ENCODE measurements around the gene NFILZ.
A peak's percentile ranks its signal among the peaks of the same experiment; 100 is the strongest.
"Not testable (repeated sequence)": the region's sequence is repeated elsewhere in the genome, so short reads cannot be mapped to it uniquely, and the experiment has no call there.

NFILZ gene

DNA sequence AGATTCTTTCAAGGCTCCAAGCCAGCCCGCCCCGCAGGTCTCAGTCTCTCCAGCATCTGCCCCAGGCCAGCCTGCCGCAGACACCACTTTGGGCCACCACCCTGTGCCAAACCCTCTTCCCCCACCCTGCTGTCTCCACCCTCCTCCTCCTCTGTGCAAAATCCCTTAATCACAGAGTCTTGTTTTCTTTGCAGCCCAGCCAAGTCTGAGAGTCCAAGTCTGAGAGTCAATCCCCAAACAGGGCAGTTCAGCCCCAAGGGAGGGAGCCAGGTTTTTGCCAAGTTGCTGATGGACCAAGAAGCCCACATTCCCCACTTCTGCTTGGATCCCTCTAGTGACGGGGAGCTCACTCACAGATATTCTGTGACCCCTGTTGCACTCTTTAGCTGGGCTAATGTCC, 23.0 kb upstream of the NFILZ start:
- ATAC-seq (no peak), DNase-seq (no peak)
- Mint-ChIP-seq H3K36me3 (ENCODE audit: low read depth) (peaks cover 6% of the 10 kb centered on the region), H3K27ac (no peak overlapping the region), H3K9me3 (no peaks in the 10 kb centered on the region), H3K4me1 (peaks cover 23% of the 10 kb centered on the region), H3K4me3 (no peak overlapping the region), H3K27me3 (peaks cover 9% of the 10 kb centered on the region)

DNA sequence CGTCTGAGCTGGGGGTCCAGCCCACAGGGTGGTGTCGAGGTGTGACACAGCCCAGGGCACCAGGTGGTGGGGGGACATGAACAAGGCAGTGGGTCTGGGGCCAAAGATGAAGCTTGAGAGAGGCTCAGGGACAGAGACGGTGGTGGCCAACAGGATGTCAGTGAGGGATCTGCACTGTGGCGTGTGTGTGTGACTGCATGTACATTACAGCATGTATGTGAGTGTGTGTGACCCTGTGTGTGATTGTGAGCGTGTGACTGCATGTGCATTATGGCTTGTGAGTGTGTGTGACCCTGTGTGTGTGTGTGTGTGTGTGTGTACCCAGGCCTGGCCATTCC, 21.5 kb upstream of the NFILZ start:
- no peak for ATAC-seq
- Mint-ChIP-seq H3K4me1 (peaks cover 29% of the 10 kb centered on the region), H3K9me3 (no peaks in the 10 kb centered on the region), H3K36me3 (ENCODE audit: low read depth) (peaks cover 6% of the 10 kb centered on the region), H3K27me3 (peaks cover 9% of the 10 kb centered on the region), H3K4me3 (peak overlapping the region; percentile 77), H3K27ac (peak overlapping the region; percentile 78)
- DNase-seq = no peak

DNA sequence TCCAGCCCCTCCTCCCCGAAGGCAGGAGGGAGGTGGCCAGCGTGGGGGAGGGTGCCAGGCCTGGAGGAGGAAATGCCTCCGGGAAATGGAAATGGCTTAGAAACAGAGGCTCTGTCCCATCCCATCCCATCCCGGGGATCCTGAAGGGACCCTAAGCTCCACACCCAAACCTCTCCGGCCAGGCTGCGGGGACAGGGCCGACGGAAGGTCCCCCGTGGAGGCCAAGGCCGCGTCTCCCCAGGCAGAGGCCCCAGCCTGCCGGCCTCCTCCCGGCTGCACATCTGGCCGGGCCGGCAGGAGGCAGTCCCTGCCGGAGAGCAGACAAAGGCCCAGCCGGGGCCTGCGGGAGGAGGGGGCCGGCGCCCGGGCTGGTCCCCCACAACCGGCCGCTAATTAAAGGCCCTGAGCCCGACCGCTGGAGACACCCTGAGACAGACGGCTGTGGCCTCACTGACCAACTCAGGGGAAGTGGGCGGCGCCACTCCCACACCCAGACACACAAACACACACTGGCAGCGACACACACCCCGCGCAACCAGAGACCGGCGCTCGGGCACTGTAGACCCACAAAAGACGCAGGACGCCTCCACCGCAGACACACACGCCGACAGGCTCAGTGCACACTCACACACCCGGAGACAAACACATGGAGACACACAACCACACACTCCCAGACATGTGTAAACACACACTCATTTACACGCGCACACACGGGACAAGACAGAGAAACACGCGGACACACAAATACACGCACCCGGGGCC, 21.0 kb upstream of the NFILZ start:
- no peaks in the 10 kb centered on the region for H3K9me3 Mint-ChIP-seq
- DNase-seq (peak; percentile 46), ATAC-seq (peak; percentile 6)
- H3K4me1 Mint-ChIP-seq = peaks cover 29% of the 10 kb centered on the region
- H3K27me3 Mint-ChIP-seq = peaks cover 9% of the 10 kb centered on the region
- peak overlapping the region; percentile 86 for H3K4me3 Mint-ChIP-seq
- peaks cover 6% of the 10 kb centered on the region for H3K36me3 Mint-ChIP-seq (ENCODE audit: low read depth)
- peak overlapping the region; percentile 52 for H3K27ac Mint-ChIP-seq

DNA sequence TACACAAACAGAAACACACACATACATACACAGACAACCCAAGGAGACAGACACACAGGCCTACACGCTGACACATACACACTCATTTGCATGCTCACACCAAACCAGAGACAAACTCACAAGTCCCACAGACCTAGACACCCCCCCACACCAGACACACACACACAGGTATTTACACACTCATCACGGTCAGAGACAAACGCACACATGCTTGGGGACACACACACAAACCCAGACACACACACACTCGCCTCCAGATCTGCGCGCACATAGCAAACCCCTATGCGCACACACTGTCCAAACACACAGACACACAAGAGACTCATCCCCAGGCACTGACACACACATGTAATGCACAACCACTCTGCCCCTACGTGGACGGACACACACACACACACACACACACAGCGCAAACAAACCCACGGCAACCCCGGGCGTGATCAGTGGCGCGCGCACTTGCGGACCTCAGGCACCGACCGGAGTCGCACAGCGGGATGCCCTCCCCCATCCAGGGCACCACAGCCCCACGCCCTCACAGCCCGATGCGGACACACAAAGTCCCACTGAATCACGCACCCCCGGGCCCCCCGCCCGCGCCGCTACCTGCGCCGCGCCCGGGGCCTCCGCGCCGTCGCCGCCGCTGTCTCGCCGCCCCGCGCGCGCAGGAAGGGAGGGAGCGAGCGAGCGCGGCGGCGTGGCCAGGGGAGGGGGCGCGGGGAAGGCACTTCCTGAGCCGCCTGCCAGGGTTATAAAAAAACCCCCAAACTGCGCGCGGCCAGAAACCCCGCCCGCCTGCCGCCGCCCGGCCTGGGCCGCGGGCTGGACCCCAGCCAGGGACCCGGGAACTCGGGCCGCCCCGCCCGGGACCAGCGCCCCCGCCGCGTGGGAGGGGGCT, 20.1 kb upstream of the NFILZ start, which contains the start of gene ADAMTS10:
ADAMTS10 (minus strand) TSS at position 675 of the 895 bp plus-strand sequence. CDS start 5,005 bp downstream, outside the sequence.
- Mint-ChIP-seq H3K4me1 (peaks cover 33% of the 10 kb centered on the region), H3K9me3 (no peaks in the 10 kb centered on the region), H3K27ac (peak within 1 kb of the TSS; percentile 52), H3K27me3 (peaks cover 9% of the 10 kb centered on the region), H3K4me3 (peak within 1 kb of the TSS; percentile 86), H3K36me3 (ENCODE audit: low read depth) (peaks cover 2% of the 10 kb centered on the region)
- ATAC-seq (peak; percentile 25), DNase-seq (peak; percentile 37)

DNA sequence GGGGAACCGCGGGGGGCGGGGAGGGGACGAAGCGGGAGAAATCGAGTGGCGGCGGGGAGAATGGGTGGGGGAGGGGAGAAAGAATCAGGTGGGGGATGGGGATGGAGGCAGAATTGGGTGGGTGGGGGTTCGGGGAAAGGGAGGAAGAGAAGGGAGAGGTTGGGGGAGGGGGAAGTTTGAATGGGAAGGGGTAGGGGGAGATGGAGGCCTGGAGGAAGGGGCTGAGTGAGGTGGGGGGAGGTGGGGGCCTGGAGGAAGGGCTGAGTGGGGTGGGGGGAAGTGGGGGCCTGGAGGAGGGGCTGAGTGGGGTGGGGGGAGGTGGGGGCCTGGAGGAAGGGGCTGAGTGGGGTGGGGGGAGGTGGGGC, 19.5 kb upstream of the NFILZ start:
- DNase-seq (no peak), ATAC-seq (no peak)
- peaks cover 2% of the 10 kb centered on the region for H3K36me3 Mint-ChIP-seq (ENCODE audit: low read depth)
- no peak overlapping the region for H3K4me3 Mint-ChIP-seq
- H3K27me3 Mint-ChIP-seq = peaks cover 9% of the 10 kb centered on the region
- peaks cover 34% of the 10 kb centered on the region for H3K4me1 Mint-ChIP-seq
- H3K9me3 Mint-ChIP-seq = no peaks in the 10 kb centered on the region
- H3K27ac Mint-ChIP-seq = no peak overlapping the region

DNA sequence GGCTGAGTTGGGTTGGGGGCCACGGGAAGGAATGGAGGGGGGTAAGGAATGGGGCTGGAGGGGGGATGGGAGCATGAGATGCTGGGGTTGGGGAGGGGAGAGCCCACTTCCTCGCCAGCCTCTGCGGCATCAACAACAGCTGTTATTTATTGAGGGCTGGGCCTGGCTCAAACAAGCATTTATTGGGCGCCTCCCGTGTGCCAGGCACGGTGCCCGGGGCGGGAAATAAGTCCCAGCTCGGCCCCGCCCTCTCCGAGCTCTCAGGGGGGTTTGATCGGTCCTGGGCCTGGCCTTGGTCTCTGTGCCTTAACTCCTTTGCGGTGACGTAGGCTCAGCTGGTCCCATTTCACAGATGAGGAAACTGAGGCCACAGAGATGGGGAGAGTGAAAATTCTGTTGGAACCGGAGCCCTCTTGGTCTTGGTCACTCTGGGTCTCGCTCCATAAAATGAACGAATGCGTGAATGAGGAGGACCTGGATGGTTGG, 19.0 kb upstream of the NFILZ start:
- Mint-ChIP-seq H3K9me3 (no peaks in the 10 kb centered on the region), H3K4me1 (peaks cover 34% of the 10 kb centered on the region), H3K27ac (no peak overlapping the region), H3K36me3 (ENCODE audit: low read depth) (peaks cover 2% of the 10 kb centered on the region), H3K27me3 (peaks cover 9% of the 10 kb centered on the region), H3K4me3 (peak overlapping the region; percentile 14)
- peak; percentile 29 for DNase-seq
- ATAC-seq = no peak

DNA sequence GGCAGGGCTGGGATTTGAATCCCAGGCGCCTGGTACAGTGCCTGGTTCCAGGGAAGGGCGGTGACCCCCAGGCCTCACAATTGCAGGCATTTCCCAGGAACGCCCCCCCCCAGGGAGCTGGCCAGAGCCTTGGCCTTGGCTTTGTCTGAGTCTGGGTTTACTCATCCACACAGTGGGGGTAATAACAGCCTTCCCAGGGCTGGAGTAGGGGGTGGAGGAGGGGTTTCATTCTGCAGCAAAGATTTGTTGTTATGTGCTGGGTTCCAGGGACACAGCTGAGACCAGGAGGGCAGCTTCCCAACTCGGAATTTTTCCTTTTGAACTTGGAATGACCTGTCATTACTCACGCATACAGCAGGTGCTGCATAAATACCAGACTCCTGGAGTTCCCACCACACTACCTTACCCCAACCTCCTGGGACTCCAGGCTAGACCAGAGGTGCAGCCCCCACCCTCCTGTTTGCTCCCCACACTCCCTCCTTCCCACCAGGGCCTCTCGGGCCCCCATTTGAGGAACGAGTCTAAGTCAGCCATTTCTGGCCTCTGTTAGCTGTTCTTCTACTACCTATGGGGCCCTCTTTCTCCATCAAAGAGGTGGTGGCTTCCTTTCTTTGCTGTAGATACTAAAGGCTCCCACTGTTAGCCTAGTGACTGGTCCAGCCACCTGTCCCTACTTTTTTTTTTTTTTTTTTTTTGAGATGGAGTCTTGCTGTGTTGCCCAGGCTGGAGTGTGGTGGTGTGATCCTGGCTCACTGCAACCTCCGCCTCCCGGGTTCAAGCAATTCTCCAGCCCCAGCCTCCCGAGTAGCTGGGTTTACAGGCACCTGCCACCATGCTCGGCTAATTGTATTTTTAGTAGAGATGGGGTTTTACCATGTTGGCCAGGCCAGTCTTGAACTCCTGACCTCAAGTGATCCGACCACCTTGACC, 18.3 kb upstream of the NFILZ start:
- Mint-ChIP-seq H3K27ac (no peak overlapping the region), H3K4me1 (peaks cover 34% of the 10 kb centered on the region)
- no peak for DNase-seq

DNA sequence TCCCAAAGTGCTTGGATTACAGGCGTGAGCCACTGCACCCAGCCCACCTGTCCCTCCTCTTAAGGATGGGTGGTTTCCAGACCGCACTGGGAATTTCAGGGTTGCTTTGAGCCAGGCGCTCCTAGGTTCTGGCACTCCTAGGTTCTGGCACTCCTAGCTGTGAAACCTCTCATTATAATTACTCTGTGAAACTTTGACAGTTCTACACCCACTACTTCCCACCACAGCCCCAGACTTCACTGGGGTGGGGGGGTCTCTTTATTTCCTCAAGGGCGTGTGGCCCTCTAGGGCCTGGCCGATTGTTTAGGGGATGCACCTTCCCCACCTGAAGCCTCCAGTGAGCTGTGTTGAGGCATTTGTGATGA, 17.6 kb upstream of the NFILZ start:
- H3K4me3 Mint-ChIP-seq = no peak overlapping the region
- peak; percentile 18 for ATAC-seq
- peaks cover 9% of the 10 kb centered on the region for H3K27me3 Mint-ChIP-seq
- H3K9me3 Mint-ChIP-seq = no peaks in the 10 kb centered on the region
- no peak overlapping the region for H3K27ac Mint-ChIP-seq
- peaks cover 34% of the 10 kb centered on the region for H3K4me1 Mint-ChIP-seq
- H3K36me3 Mint-ChIP-seq (ENCODE audit: low read depth) = peaks cover 2% of the 10 kb centered on the region
- DNase-seq = no peak

More for the DNA sequence above, 18.3 kb upstream of the NFILZ start:
- Mint-ChIP-seq H3K36me3 (ENCODE audit: low read depth) (peaks cover 2% of the 10 kb centered on the region), H3K27me3 (peaks cover 9% of the 10 kb centered on the region), H3K4me3 (no peak overlapping the region), H3K9me3 (no peaks in the 10 kb centered on the region)
- no peak for ATAC-seq

DNA sequence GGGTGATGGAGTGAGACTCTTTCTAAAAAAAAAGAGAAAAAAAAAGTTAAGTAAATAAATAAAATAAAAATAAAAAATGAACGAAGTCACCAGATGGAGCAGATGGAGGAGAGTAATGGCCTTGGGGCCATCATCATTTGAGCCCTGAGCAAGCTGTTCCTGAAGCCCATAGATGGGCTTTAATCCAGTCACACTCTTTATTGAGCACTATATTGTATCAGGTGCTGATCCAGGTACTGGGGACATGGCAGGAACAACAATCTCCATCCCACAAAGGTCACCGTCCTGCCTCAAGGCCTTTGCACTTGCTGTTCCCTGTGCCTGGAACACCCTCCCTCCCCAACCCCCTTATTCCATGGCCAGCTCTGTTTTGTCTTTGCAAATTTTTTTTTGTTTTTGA, 16.0 kb upstream of the NFILZ start:
- Mint-ChIP-seq H3K4me3 (no peak overlapping the region), H3K27me3 (peaks cover 7% of the 10 kb centered on the region), H3K27ac (no peak overlapping the region), H3K9me3 (no peaks in the 10 kb centered on the region), H3K36me3 (ENCODE audit: low read depth) (peaks cover 2% of the 10 kb centered on the region), H3K4me1 (peaks cover 27% of the 10 kb centered on the region)
- ATAC-seq (no peak), DNase-seq (no peak)

DNA sequence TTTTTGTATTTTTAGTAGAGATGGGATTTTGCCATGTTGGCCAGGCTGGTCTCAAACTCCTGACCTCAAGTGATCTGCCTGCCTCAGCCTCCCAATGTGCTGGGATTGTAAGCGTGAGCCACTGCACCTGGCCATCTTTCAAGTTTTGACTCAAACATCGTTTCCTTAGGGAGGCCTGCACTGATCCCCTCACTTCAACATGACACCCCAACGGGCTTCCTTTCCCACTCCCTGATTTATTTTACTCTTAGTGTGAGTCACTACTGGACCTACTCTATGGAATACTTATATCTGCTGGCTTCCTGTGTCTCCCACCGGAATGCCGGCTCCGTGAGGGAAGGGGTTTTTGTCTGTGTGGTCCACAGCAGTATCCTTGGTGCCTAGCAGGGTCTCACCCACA, 15.4 kb upstream of the NFILZ start:
- Mint-ChIP-seq H3K27me3 (peaks cover 2% of the 10 kb centered on the region), H3K4me1 (peaks cover 22% of the 10 kb centered on the region), H3K4me3 (no peak overlapping the region), H3K9me3 (no peaks in the 10 kb centered on the region), H3K27ac (no peak overlapping the region), H3K36me3 (ENCODE audit: low read depth) (no peaks in the 10 kb centered on the region)
- no peak for DNase-seq
- ATAC-seq = no peak

DNA sequence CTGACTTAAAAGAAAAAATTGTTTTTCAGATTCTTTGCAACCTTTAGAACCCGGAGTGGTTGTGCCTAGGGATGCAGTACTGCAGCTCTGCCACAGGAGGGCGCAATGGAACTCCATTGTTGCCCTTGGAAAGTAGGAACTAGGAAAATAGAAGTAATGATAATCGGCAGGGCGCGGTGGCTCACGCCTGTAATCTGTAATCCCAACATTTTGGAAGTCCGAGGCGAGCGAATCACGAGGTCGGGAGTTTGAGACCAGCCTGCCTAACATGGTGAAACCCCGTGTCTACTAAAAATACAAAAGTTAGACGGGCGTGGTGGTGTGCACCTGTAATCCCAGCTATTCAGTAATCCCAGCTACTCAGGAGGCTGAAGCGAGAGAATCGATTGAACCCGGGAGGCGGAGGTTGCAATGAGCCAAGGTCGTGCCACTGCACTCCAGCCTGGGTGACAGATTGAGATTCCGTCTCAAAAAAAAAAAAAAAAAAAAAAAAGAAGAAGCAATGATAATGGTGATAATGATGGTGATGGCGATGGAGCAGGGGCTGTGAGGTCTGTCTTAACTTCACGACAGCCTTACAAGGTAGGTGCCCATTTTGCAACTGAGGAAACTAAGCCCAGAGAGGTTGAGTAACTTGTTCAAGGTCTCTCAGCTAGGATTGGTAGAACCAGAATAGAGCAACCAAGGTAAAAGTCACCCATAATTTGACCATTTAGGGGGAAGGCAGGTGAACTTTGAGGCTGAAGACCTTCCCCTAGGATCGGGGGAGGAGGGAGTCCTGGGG, 14.4 kb upstream of the NFILZ start:
- no peaks in the 10 kb centered on the region for H3K9me3 Mint-ChIP-seq
- no peak overlapping the region for H3K27ac Mint-ChIP-seq
- peak; percentile 41 for ATAC-seq
- DNase-seq = peak; percentile 66
- H3K36me3 Mint-ChIP-seq (ENCODE audit: low read depth) = no peaks in the 10 kb centered on the region
- H3K4me3 Mint-ChIP-seq = no peak overlapping the region
- H3K27me3 Mint-ChIP-seq = no peaks in the 10 kb centered on the region
- peaks cover 18% of the 10 kb centered on the region for H3K4me1 Mint-ChIP-seq

DNA sequence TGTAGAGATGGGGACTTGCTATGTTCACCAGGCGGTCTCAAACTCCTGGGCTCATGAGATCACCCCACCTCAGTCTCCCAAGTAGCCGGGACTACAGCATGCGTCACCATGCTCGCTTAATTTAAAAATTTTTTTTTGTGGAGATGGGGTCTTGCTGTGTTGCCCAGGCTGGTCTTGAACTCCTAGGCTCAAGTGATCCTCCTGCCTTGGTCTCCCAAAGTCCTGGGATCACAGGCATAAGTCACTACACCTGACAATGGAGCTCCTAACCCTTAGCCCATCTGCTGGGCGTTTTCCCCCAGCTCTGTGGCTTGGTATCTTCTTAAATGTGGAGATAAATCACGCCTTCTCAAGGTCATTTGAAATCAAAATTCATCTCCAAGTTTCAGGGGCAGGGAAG, 13.6 kb upstream of the NFILZ start:
- H3K27me3 Mint-ChIP-seq = no peaks in the 10 kb centered on the region
- no peak for ATAC-seq

DNA sequence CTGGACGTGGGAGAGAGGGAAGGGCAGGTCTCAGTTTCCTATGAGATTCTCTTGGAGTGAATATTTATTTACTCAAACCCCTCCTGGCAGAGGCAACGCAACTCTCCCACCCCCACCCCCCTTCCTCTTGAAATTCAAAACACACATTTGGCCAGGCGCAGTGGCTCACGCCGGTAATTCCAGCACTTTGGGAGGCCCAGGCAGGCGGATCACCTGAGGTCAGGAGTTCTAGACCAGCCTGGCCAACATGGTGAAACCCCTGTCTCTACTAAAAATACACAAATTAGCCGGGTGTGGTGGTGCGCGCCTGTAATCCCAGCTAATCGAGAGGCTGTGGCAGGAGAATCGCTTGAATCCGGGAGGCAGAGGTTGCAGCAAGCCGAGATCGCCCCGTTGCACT, 13.1 kb upstream of the NFILZ start:
- H3K36me3 Mint-ChIP-seq (ENCODE audit: low read depth); DNase-seq; H3K27me3 Mint-ChIP-seq; H3K9me3 Mint-ChIP-seq; H3K27ac Mint-ChIP-seq; ATAC-seq; H3K4me3 Mint-ChIP-seq: not testable (repeated sequence)
- H3K4me1 Mint-ChIP-seq = peaks cover 11% of the 10 kb centered on the region

More for the DNA sequence above, 13.6 kb upstream of the NFILZ start:
- Mint-ChIP-seq H3K4me1 (peaks cover 16% of the 10 kb centered on the region), H3K36me3 (ENCODE audit: low read depth) (no peaks in the 10 kb centered on the region), H3K27ac (no peak overlapping the region), H3K4me3 (no peak overlapping the region), H3K9me3 (no peaks in the 10 kb centered on the region)
- DNase-seq = no peak

All from activated naive CD8-positive, alpha-beta T cell treated with anti-CD3 and anti-CD28 coated beads, Interleukin-2, amount 50 U/mL, for 24 hours (primary cell).